GM08714 (cell line): ENCODE measurements around the gene ZDHHC8.
"Not testable (repeated sequence)": the region's sequence is repeated elsewhere in the genome, so short reads cannot be mapped to it uniquely, and the experiment has no call there.

Experiments used
- H3K4me3 ChIP-seq: fragments of 200-500 bp; sonication (Bioruptor generic); 2 replicates; pipeline ENCODE4 v1.5.1; 2014; ENCODE audit warnings: mild to moderate bottlenecking, low read length, inconsistent platforms
- ZNF274 ChIP-seq: IDR thresholded peaks from 2 replicates; pipeline ENCODE4 v1.6.1; 2012; ENCODE audit warnings: mild to moderate bottlenecking, low read depth, low read length

The ZDHHC8 gene

GRCh38 chr22:20156611-20157429 lies 25.2 kb downstream of the ZDHHC8 start:
- TF ChIP-seq ZNF274 = no peak
- no peak overlapping the region for H3K4me3 ChIP-seq

- TF ChIP-seq ZNF274 = no peak
Observed at GRCh38 chr22:20157430-20158183, 26.0 kb downstream of the ZDHHC8 start.

GRCh38 chr22:20158391-20159036 lies 26.9 kb downstream of the ZDHHC8 start:
- TF ChIP-seq ZNF274 = no peak
- H3K4me3 ChIP-seq = no peak overlapping the region

More at GRCh38 chr22:20157430-20158183, 26.0 kb downstream of the ZDHHC8 start:
- H3K4me3 ChIP-seq = no peak overlapping the region

DNA sequence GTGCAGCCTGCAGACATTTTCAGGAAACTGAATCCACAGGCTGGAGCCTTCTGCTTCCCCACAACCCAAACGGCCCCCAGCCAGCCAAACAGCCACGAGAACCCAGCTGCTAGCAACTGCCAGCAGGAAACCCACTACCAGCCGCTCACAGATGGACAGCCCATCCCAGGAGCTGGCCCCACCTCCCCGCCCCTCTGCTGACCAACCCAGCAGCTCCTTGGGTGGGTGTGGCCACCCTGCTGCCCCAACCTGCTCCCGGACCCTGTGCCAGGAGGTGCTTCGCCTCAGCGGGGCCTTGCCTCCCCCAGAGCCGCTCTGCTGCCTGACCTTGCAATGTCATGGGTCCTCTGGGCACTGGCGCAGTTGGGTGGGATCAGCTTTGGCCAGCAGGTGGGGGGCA lies 27.5 kb downstream of the ZDHHC8 start:
- no peak for TF ChIP-seq ZNF274
- no peak overlapping the region for H3K4me3 ChIP-seq

- H3K4me3 ChIP-seq = not testable (repeated sequence)
Observed at GRCh38 chr22:20159531-20159930, 27.9 kb downstream of the ZDHHC8 start.

DNA sequence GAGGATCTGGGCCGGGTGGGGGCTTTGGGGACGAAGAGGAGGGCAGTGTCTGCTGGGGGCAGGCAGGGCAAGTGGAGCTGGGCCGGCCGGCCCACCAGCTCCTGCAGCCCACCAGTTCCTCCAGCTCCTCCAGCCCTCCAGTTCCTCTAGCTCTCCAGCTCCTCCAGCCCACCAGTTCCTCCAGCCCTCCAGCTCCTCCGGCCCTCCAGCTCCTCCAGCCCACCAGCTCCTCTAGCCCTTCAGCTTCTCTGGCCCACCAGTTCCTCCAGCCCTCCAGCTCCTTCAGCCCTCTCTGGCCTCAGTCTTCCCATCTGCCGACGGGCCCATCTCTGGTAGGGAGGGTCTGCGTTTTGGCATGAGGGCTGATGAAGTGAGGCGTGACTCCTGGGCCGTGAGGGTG lies 28.4 kb downstream of the ZDHHC8 start:
- H3K4me3 ChIP-seq = no peak overlapping the region
- TF ChIP-seq ZNF274 = no peak

DNA sequence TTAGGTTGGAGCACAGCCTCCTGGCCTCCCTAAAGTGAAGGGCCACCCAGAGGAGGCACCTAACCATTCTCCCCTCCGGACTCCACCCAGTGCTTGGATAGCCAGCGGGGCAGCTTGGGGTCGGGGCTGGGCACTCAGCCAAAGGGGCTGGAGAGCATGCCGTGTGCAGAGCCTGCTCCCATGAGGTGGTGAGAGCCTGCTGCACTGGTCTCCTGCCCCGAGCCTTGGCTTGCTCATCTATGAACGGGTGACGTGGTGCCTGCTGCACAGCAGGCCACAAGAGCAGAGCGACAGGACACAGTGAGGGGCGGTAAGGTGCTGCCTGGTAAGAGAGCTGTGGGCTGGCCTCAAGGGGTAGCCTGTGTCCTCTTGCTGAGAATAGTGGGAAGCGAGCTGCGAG lies 33.3 kb downstream of the ZDHHC8 start:
- H3K4me3 ChIP-seq = no peak overlapping the region
- no peak for TF ChIP-seq ZNF274

- TF ChIP-seq ZNF274 = no peak
- no peak overlapping the region for H3K4me3 ChIP-seq
Observed at GRCh38 chr22:20165421-20165820, 33.8 kb downstream of the ZDHHC8 start.

DNA sequence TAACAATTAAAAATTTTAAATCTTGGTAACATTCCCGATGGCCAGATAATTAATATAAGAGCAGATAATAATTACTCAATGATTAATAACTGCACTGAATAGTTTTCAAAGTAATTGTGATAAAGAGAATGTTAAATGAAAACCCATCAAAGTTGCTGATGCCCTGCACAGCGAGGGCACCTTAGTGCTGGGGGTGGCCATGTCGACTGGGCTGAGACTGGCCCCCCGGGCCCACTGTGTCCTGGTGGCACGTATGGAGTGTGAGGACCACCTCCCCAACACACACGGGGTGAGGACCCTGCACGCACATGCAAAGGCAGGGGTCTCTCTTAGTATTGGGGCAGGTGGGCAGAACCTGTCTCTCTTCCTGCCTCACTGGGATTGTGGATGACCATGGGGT lies 34.3 kb downstream of the ZDHHC8 start:
- no peak overlapping the region for H3K4me3 ChIP-seq
- no peak for TF ChIP-seq ZNF274

DNA sequence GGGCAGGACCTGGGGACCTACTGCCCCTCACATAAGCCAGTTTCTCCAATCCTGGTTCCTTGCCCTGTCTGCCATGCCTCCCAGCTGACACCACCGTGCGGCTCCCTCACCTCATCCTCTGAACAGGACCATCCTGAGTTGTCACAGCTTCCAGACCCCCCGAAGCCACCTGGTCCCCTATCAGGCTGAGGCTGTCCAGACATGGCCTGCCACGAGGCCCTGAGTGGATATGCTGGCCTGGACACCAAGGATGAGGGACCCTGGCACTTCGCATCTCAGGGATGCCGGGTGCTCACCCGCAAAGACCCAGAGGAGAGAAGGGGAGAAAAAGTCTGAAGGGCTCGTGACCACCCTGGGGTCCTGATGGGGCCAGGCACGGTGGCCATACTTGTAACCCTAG lies 35.1 kb downstream of the ZDHHC8 start:
- no peak for TF ChIP-seq ZNF274

GRCh38 chr22:20167643-20168322 lies 36.2 kb downstream of the ZDHHC8 start:
- no peak overlapping the region for H3K4me3 ChIP-seq
- no peak for TF ChIP-seq ZNF274

More for the DNA sequence above, 35.1 kb downstream of the ZDHHC8 start:
- H3K4me3 ChIP-seq = no peak overlapping the region

DNA sequence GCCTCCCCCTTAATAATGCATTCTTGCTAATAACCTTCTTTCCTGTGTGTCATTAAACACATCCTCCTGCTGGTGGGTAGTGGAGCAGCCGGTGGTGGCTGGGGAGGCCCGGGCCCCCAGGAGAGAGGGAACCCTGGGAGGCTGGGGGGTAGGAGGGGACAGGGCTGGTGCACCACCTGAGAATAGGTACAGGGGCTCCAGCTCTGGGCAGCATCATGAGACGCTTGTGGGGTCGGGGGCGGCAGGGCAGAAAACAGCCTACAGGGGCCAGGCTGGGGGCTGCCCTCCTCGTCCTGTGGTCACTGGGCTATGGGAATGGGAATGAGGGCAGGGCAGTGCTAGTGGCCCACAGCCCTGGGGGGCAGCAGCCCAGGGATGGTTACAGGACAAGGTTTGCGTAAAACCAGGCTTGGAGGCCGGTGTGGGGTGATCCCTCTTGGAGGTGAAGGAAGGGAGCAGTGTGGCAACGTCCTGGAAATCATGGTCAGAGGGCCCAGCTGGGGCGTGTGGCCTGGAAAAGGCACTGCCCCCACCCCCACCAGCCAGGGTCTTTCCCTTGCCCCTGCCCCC lies 37.7 kb downstream of the ZDHHC8 start:
- no peak for TF ChIP-seq ZNF274
- no peak overlapping the region for H3K4me3 ChIP-seq

- TF ChIP-seq ZNF274 = no peak
- H3K4me3 ChIP-seq = no peak overlapping the region
Observed at GRCh38 chr22:20170170-20170569, 38.6 kb downstream of the ZDHHC8 start.
